Mucosa of gallbladder (tissue), 1 donor: Measurements from ENCODE around the gene KRTAP17-1. TPM values are rescaled to one million over a fixed set of nuclear protein-coding genes. Genes with fewer than 3 reads are reported as not detected.
"Not testable (repeated sequence)": the region's sequence is repeated elsewhere in the genome, so short reads cannot be mapped to it uniquely, and the experiment has no call there.

ENCODE experiments used
- DNase-seq: peaks from one replicate; pipeline ENCODE4 v3.0.0-alpha.2; 2020; ENCODE audit warnings: low spot score
- total RNA-seq: library from RNA; stranded (reverse); gene quantifications from one replicate; pipeline ENCODE4 v1.2.1, GENCODE V29; 2021
- donor health status: DM: no; HTN: no; CAD: no.

Gene KRTAP17-1, protein sequence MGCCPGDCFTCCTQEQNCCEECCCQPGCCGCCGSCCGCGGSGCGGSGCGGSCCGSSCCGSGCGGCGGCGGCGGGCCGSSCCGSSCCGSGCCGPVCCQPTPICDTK
- not detected for total RNA-seq

DNA sequence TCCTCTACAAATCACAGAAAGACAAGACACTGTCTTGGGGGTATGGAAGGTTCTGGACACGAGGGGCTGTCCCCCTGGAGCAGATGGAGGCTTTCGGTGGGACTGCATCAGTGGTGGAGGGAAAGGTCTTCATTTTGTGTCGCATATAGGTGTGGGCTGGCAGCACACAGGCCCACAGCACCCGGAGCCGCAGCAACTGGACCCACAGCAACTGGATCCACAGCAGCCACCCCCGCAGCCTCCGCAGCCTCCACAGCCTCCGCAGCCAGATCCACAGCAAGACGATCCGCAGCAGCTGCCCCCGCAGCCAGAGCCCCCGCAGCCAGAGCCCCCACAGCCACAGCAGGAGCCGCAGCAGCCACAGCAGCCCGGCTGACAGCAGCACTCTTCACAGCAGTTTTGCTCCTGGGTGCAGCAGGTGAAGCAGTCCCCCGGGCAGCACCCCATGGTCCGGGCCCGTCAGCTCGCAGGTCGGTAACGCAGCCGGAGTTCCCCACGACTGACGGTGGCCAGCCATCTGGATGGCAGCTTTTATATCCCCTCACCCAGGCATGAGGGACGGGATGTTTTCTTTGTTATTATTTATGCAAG lies at the start of gene KRTAP17-1:
Gene KRTAP17-1, minus strand, starts transcription at position 507 of the 591 bp plus-strand sequence. Its CDS starts 60 bp downstream, at position 447.
- DNase-seq, result no peak

DNA sequence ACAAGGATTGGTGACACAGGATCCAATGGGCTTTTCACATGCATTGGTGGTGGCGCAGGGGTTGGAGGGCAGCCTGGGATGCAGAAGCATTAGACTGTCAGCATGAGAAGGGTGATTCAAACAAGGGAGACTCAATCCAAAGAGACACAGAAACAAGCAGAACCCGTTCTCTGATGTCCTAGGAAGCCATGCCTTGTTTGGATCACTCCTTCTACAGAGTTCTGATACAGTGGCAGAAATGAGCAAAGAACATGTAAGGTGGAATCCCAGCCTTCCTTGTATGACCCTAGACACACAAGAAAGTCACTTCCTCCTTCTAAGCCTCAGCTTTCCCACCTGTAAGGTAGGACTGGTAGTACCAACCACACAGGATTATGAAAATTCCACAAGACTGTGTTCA lies 48.4 kb upstream of the KRTAP17-1 start:
- DNase-seq, result no peak

DNA sequence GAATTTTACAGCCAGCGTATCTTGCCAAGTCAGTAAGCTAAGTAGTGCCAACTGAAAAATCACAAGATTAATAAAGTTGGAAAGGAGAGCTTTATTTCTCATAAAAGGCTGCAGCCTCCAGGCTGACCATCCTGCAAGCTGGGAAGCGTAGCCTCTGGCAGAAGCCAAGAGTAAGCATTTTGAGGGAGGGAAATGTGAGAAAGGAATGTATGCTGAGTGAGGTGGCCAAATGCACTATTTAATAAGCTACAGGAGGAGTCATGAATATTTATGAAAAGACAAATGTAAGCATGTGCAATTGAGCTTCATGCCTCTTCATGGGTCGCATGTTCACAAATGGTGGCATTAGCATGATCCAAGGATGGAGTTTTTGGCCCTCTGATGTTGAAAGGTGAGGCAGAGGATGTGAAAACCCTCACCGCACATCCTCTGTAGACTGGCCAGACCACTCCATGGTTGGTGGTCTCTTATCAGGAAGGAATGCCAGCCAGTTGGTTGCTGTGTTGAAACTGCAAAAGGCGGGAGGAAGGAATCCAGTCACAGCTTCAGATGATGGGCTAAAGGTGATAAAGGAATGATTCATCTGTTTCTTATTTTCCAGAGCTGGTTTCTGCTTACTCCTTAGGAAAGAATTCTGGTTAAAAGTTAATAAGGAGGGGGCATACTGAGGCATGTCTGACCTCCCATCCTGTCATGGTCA lies 44.9 kb upstream of the KRTAP17-1 start:
- DNase-seq, result no peak

DNA sequence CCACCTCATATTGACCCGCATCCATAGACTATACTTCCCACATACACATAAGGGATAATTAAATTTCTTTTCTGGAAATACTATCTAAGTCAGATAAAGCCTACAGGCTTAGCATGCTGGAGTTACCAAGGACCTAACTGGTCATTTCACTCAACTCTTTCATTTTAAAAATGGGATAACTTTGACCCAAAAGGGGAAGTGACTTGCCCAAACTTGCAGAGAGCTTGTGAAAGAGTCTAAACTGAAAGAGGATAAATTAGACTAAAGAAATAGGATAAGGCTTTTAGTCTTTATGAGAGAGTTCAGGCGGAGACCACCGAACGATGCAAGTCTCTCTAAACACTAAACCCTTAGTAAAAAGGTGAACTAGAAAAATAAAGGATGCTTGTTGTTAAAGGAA lies 39.0 kb upstream of the KRTAP17-1 start:
- no peak for DNase-seq

DNA sequence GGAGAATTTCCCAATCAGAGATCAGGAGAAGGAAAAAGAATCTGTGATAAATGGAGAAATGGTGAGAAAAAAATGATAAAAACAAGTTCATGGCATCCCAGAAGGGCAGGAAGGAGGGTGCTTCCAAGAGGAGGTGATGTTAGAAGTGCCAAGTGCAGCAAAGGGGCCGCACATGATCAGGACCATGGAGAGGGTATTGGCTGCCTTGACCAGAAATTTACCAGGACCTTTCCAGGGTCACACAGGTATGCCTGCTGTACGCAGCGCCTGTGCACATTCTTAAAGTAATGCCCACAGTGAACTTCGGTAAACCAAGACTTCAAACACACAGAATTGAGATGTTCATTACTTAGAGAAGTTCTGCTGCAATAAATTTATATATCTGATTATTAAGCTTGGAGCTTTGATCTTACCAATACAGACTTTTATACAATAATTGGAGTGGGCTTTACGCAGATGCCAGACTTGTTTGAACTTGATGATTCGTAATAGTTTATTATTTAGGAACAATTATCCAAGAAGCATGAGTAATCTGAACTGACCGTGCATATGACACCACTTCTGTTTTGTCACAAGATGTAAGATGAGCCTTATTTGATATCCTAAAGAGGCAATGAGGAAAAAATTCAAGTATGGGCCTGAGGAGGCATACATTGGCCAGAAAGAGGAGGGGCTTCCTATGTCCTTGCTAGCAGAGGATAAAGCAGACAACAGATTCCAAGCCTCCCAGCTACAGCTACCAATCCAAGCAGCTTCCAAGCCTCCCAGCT lies 37.3 kb upstream of the KRTAP17-1 start:
- DNase-seq, result no peak

DNA sequence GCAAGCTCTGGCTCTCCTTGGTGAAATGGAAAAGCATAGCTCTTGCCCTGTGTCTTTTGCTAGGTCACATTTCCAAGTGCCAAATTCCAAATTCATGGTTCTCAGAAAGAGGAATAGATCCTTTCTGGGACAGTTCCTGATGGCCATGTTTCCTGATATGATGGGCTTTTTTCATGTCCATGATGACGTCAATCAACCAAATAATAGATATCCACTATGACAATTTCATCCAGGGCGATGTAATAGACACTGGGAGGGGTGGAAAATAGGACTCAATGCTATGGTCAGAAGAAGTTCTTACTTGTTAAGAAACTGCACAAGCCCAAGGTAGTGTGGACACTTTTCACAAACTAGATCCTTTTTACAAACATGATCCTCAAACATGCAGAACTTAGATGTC lies 35.7 kb upstream of the KRTAP17-1 start:
- DNase-seq, result no peak

DNA sequence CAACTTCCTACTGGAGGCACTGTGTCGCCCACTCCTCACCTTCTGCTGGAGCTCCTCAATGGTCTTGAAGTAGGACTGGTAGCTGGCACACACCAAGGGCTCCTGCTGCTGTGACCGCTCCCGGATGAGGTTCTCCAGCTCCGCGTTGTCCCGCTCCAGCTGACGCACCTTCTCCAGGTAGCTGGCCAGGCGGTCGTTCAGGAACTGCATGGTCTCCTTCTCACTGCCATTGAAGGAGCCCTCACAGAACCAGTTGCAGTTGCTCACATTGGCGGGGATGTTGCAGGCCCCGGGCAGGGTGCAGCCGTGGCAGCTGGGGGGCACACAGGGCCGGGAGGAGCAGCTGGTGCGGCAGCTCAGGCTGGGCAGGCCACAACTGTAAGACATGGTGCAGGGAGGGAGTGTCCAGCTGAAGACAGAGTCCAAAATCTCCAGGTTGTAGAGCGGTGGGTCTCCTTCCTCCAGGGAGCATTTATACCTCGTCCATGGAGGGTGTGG lies 34.9 kb upstream of the KRTAP17-1 start, which contains the start of gene KRT33A:
Gene KRT33A, minus strand, starts transcription at position 448 of the 498 bp plus-strand sequence. Its CDS starts 61 bp downstream, at position 387.
- DNase-seq, result not testable (repeated sequence)

DNA sequence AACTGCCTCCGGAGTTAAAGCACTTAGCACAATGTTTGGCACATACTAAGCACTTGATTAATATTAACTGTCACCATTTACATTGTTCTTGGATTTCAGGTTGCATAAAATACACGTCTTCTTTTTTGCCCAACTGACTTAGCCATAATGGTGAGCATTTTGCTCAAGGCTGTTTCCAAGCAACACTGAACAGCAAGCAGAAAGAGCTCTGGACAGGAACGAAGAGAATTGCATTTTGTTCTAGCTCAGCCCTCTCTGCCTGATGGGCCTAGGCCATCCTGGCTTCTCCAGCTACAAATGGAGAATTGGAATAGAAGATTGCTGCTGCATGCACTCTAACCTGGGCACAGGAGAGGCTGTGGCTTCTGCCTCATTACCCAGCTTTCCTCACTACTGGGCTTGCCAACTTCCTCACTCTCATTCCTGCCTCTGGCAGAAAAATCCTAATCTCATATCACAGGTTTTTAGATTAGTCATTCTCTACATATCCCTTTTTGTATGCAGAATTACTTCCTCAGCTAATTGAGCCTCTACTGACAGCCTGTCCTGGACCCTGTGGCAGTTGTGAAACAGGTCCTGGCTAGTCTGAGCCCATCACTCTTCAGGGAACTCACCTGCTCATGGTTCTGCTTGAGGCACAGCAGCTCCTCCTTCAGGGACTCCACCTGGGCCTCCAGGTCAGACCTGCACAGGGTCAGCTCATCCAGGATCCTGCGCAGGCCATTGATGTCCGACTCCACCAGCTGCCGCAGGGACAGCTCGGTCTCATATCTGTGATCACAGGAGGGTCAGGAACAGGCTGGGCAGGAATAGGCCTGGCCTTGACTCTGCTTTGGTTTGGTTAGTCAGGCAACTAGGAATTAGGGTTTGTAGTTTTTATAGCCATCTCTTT lies 32.6 kb upstream of the KRTAP17-1 start:
- no peak for DNase-seq

DNA sequence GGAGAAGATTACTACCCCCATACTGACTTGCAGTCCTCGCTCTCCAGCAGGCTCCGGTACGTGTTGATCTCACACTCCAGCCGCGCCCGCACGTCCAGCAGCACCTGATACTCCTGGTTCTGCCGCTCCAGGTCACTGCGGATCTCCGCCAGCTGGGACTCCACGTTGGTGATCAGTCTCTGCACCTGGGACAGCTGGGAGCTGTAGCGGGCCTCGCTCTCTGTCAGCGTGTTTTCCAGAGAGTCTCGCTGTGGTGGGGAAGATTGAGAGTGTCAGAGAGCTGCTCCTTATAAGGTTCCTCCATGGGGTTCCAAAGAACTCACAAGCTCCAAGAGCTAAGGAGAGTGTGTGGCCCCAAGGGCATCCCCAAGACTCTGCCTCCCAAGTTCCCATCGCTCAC lies 30.9 kb upstream of the KRTAP17-1 start:
- DNase-seq, result not testable (repeated sequence)

DNA sequence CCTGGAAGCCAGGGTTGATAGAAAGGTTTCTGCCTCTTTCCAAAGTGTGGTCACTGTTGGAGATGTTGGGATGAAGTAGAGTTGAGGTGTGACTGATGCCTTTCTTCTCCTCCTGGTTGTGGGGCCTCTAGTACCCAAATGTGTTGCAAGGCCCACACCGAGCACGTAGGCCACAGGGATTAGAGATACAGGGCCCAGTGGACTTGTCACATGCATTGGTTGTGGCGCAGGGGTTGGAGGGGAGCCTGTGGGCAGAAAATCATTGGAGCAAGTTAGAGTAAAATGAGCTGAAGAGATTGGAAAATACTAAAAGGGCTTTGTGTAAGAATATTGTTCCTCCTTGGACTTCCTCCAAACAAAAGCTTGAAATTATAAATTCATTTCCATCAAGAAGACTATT lies 30.5 kb upstream of the KRTAP17-1 start:
- no peak for DNase-seq

DNA sequence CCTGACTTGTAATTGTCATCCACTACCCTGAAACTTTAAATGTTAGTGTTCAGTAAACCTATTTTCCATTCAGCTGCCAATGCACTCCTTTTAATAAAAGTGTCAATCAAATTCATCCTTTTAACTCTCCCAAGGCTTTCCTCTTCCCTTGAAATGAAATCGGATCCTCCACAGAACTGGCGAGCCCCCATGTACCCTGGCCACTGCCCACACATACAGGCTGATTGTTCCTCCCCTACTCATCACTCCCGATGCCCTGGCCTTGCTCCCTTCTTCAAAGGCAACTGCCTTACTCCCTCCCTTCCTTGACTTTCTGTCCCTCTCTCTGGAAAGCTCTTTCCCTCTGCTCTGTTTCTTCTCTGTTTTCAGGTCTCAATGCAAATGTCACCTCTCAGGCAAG lies 27.5 kb upstream of the KRTAP17-1 start:
- no peak for DNase-seq

DNA sequence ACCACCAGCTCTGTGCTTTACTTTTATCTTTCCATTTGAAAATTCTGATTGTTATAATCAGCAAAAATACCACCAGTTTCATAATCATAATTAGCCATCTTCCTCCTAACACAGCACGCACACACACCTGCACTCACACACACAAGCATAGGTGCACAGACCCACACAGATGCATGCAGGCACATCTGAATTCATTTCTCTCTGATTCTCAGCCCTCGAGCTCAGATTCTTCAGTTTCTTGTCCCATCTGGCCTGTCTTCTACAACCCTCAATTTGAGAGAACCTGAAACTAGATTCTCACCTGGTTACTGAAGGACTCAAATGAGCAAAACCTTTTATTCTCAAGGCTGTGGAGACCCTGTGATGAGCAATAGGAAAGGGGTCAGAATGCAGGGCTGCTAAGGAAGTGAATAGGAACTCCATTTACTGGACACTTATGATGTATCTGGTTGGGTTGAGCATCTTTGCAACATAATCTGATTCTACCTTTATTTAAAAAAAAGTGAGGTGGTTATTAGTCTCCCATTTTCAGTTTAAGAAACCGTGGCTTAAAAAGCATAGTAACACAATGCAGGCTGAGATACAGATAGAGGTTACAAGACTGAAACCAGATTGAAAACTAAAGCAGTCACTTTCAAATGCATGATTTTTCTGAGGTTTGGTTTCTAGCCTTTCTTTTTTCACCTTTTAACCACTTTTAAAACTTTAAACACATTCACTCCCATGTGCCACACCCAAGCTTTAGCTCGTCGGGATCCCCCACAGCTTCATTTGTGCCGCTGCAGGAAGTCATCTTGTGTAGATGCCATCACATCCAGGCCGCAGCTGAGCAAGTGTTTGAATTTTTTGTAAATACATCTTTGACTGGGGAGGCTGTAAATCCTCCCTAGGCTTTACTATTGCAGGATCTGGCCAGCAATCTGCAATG lies 25.7 kb upstream of the KRTAP17-1 start:
- no peak for DNase-seq

DNA sequence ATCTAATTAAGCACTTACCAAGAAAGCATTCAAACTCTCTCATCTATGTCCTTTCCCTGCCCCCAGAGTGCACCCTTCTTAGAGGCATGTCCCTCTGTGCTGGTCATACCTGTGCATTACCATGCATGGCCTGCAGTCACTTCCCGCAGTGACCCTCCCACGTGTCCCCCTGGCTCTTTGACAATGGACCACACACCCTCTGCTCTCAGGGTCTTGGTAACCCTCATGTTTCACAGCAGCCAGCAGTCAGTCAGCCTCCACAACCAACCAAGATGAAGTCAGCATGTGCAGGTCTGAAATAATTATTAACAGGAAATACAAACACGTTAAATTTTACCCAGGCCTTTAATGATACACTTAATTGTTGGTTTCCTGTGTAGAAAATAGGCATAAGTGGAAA lies 25.0 kb upstream of the KRTAP17-1 start:
- DNase-seq, result no peak

DNA sequence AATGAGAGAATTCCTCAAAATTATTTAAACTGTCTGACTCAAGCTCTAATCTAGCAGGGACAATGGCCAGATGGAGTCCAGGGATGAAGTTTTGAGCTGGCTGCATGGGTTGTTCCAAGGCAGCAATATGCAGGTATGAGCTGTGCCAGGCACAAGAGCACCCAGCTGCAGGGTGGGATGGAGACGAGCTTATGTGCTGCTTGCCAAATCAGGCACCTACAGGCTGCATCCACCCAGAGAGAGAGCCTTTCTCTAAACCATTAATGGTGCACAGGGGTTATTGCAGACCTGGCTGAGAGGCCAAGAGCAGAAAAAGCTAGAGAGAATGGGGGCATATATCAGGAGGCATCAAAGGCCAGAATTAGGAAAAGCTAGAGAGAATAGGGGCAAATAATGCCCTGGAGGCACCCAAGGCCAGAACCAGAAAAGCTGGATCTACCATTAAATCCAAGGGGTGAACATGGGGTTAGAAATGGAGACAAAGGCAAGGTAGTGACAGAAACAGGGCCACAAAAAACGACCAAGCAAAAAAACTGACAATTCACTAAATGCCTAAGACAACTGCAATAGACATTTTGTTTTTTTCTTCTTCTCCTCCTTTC lies 24.2 kb upstream of the KRTAP17-1 start:
- no peak for DNase-seq

DNA sequence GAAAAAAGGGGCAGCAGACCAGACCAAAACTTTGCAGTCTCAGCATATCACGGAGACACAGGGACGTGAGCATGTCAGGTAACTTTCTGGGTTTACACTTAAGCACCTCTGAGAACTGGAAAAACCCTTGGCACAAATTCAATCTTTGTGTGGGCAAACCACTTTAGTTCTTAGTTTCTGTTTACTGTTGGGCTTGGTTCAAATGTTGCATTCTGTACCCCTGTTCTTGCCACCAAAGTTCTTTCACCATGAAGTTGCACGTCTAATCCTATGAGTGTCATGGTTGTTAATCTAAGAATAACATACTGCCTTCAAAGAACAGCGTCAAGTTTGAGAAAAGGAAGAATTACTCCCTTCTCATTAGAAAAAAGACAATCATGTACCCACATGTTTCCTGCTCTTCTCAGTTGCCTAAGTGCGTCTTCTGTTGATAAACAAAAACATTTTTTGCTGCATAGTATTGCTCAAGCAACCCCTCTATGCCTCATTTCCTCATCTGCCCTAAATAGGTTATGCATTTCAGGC lies 23.5 kb upstream of the KRTAP17-1 start:
- no peak for DNase-seq

DNA sequence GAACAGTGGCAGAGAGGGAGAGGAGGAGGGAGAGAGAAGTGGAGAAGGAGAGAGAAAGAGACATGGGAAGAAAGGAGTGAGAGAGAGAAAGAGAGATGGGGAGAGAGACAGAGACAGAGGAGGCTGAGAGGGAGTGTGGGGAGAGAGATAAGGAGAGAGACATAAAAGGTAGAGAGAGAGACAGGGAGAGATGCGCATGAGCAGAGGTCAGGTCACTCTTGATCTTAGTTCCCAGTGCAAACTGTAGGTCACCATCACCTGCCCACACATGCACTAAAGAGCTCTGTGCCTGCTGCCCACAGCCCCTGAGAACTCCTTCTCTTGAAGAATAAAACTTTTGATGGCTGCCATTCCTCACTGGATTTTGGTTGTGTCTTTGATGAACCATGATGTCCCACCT lies 20.2 kb upstream of the KRTAP17-1 start:
- no peak for DNase-seq

DNA sequence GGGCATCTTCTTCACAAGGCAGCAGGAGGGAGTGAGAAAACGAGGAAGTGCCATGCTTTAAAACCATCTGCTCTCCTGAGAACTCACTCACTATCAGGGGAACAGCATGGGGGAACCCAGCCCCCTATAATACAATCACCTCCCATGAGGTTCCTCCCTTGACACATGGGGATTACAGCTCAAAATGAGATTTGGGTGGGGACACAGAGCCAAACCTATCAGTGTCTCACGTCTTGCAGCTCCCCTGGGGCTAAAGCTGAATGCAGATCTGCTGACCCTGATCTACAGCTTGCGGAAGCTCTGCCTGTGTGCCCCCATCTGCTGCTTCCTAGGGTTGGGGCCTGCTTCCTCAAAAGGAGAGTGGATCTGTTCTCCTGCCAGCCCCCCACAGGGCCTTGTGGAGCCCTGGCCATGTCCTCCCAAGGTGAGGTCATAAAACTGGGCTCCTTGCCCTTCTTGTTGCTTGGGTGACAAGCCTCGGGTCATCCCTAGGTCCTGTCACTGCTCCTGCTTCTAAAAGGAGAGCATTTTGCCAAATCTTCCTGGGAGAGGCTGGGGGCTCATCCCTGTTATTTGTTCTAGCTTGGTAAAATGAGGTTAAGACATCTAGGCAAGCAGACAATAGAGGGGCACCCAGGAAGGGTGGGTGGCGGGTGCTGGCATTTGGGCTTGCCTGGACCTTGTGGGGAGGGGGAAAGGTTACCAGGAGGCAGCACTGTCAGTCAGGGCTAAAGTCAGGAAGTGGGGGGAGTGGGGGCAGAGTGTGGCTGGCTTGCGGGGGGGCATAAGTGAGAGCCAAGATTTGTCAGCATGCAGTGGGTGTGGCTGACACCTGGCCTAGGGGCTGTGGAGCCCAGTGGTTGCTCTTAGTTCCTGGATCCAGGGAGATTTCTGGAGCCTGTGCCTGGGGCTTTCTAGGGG lies 19.1 kb upstream of the KRTAP17-1 start:
- DNase-seq, result peak; percentile 4

DNA sequence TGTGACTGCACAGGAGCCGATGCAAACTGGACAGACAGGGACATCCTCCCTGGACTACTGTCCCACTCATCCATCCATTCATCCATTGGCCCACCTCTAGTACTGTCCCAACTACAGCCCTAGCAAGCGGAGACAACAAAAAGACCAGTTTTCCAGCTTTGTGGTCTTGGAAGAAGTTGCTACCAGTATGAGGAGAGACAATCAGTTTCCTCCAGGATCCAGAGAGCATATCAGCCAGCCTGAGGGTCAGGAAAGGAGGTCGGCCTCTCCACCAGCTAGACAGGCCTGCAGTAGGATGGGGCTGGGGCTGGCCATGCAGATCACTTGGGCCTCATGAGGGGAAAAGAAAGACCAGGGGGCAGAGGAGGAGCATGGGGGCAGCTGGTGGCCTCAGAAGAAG lies 18.3 kb upstream of the KRTAP17-1 start:
- DNase-seq, result peak; percentile 3
